Heart right ventricle (tissue), 16 donors: ENCODE measurements around the gene ADAMTS12. TPM values are rescaled to one million over a fixed set of nuclear protein-coding genes. Genes with fewer than 3 reads are reported as not detected.

ENCODE experiments used
- ATAC-seq, 8 donors: fragments of 200-7000 bp; cut with Tn5 transposase; one replicate each; pipeline ENCODE4 v1.9.1; 2020; ENCODE audit warnings: mild to moderate bottlenecking in 8 of 8, moderate library complexity in 8 of 8, moderate number of reproducible peaks in 1 of 8
- DNase-seq, 2 donors: peaks; one replicate each; pipeline ENCODE4 v3.0.0-alpha.2; 2020
- H3K27ac ChIP-seq, 10 donors: fragments of 200-600 bp; sonication (generic) in 2 of 10; one replicate each; pipeline versions ENCODE4 v1.5.0 to v1.8.0; 2020 to 2022; ENCODE audit warnings: mild to moderate bottlenecking in 3 of 10
- H3K27me3 ChIP-seq, 7 donors: fragments of 200-600 bp; one replicate each; pipeline ENCODE4 v1.8.0; 2021 to 2022; ENCODE audit warnings: mild to moderate bottlenecking in 2 of 7
- H3K36me3 ChIP-seq, 9 donors: fragments of 200-600 bp; sonication (generic) in 1 of 9; one replicate each; pipeline versions ENCODE4 v1.5.0 to v1.8.0; 2020 to 2022; ENCODE audit warnings: mild to moderate bottlenecking in 2 of 9
- H3K4me1 ChIP-seq, 9 donors: fragments of 200-600 bp; sonication (generic) in 1 of 9; one replicate each; pipeline versions ENCODE4 v1.5.0 to v1.8.0; 2020 to 2022; ENCODE audit warnings: mild to moderate bottlenecking in 4 of 9
- H3K4me3 ChIP-seq, 10 donors: fragments of 200-600 bp; sonication (generic) in 2 of 10; one replicate each; pipeline versions ENCODE4 v1.5.0 to v1.8.0; 2020 to 2022; ENCODE audit warnings: mild to moderate bottlenecking in 7 of 10, moderate library complexity in 2 of 10
- H3K9me3 ChIP-seq, 11 donors: fragments of 200-600 bp in 10 of 11; sonication (generic) in 2 of 11; one replicate each; pipeline versions ENCODE4 v1.5.0 to v1.8.0; 2013 to 2022; ENCODE audit warnings: mild to moderate bottlenecking in 2 of 11, control low read depth in 1 of 11, moderate library complexity in 1 of 11
- WGBS, 2 donors: extraction: QIAGEN DNeasy Blood & Tissue Kit; methylation state at CpG; one replicate each; pipeline ENCODE4 v1.1.7; 2013; ENCODE audit warnings: inconsistent platforms in 1 of 2; 5-methylcytosine and 5-hydroxymethylcytosine counted together
- intact Hi-C, 10 donors: fragments of 100-400 bp; cut with DNase I; formaldehyde crosslinking; loops; one replicate each; pipeline versions ENCODE4 v1.11.1 to v1.14.2; 2022
- polyA plus RNA-seq, 2 donors: library from polyadenylated mRNA; stranded (reverse); fragments of 200-250 nt; gene quantifications; one replicate each; pipeline ENCODE4 v1.2.3, GENCODE V29; 2013
- total RNA-seq, 10 donors: library from RNA; stranded (reverse); fragmentation: NEBNext Ultra II Directional in 3 of 10; extraction: Animal tissue kit (Norgen Biotek cat#: 25700) in 3 of 10; gene quantifications; one replicate each; pipeline versions ENCODE4 v1.2.1 to v1.2.4, GENCODE V29; 2021 to 2023
- TF ChIP-seq, protein P1 (sequence below), 9 donors: fragments of 200-600 bp; sonication (generic) in 2 of 9; IDR thresholded peaks; one replicate each; pipeline versions ENCODE4 v1.5.0 to v1.8.0; 2021 to 2022; ENCODE audit warnings: antibody characterized with exemption in 9 of 9, mild to moderate bottlenecking in 5 of 9, moderate library complexity in 1 of 9
- donor health status: Arrhythmogenic right ventricular cardiomyopathy.
- donor health status: ischemic (EF 13 %, LVEDD 7.1; RV severe dilation, severe dysfunction).
- donor health status: healthy with polysubstance abuse.
- donor health status: DM: no; HTN: yes; CAD: no.
- donor health status: DM: no; HTN: no; CAD: no.
- donor health status: ischemic (EF 25% LVEDD 6.9; RV normal size, moderate dysfunction).
- donor health status: ischemic (EF 25% LVEDD 5.7; RV mildly dilated, moderate dysfunction).
- donor health status: healthy.
- donor health status: DM: yes; HTN: yes; CAD: no.
- donor health status: Ischemic cardiomyopathy.
- donor health status: ischemic (EF 35%, LVEDD 5.7; RV mildly dilated, moderate dysfunction).
- donor health status: nonischemic (EF 11% LVEDD 7.7; RV severe dilation, severe dysfunction).
- donor health status: DM: yes; HTN: yes; CAD: no.
- donor health status: PGD.
- donor health status: ischemic (EF 29% LVEDD 5.4; RV normal size, mild dysfunction).
- donor health status: nonischemic (EF 23%, LVEDD 6.1; RV moderate dilation, normal function).

The ADAMTS12 gene
- total and polyA plus RNA-seq, 12 donors = 0.37 to 3.7 (median 1.3) TPM

DNA sequence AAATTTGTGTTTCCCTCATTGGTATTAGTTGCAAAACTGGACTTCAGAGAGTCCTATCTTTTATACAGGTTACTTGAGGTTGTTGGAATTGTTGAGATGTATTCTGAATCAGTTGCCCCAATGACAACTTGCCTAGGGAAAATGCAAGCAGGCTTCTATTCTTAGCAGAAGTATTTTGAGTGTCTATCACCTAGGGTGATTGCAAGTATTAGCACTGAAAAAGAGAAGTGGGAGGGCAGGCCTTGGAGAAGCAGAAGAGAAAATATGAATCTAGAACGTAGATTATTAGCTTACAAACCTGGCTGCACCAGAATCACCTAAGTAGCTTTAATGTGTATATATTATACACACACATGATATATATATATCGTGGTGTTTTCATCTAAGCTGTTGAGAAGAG lies 43.2 kb downstream of the ADAMTS12 start:
- Histone ChIP-seq H3K4me3 (no peak overlapping the region), H3K9me3 (no peaks in the 10 kb centered on the region), H3K36me3 (no peaks in the 10 kb centered on the region), H3K27ac (no peak overlapping the region), H3K4me1 (peaks cover 0 to 30% (median 14%) of the 10 kb centered on the region in 9 donors), H3K27me3 (no peaks in the 10 kb centered on the region)
- TF ChIP-seq, protein P1, sequence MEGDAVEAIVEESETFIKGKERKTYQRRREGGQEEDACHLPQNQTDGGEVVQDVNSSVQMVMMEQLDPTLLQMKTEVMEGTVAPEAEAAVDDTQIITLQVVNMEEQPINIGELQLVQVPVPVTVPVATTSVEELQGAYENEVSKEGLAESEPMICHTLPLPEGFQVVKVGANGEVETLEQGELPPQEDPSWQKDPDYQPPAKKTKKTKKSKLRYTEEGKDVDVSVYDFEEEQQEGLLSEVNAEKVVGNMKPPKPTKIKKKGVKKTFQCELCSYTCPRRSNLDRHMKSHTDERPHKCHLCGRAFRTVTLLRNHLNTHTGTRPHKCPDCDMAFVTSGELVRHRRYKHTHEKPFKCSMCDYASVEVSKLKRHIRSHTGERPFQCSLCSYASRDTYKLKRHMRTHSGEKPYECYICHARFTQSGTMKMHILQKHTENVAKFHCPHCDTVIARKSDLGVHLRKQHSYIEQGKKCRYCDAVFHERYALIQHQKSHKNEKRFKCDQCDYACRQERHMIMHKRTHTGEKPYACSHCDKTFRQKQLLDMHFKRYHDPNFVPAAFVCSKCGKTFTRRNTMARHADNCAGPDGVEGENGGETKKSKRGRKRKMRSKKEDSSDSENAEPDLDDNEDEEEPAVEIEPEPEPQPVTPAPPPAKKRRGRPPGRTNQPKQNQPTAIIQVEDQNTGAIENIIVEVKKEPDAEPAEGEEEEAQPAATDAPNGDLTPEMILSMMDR (IDR thresholded peaks at IDR 0.05) = no peak
- intact Hi-C loops = no loop called here
- WGBS, 2 donors = 68 to 76% methylated on average over 2 of the region's 2 CpGs
- DNase-seq (no peak), ATAC-seq (no peak)

DNA sequence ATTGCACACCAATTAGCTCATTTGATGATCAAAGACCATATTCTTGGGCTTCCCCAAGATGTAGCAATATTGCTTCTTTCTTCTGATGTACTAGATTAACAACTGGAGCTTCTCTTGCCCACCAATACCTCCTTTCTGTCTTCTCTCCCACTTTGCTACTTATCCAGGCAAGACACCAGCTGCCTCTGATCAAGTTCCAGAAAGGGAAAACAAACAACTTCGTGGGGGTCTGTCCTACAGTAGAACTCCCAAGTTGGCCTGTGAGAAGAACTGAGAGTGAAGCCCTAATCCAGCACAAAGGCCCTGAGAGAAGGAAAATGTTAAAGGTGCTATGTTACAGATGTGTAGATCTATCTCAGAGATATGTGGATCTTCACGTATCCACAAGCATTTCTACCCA lies 44.9 kb downstream of the ADAMTS12 start:
- H3K4me3 ChIP-seq = no peak overlapping the region
- intact Hi-C loops = no loop called here
- WGBS, 2 donors = 60 to 71% methylated on average over 2 of the region's 2 CpGs
- no peaks in the 10 kb centered on the region for H3K9me3 ChIP-seq
- peaks cover 0 to 16% (median 5%) of the 10 kb centered on the region in 9 donors for H3K4me1 ChIP-seq
- no peaks in the 10 kb centered on the region for H3K27me3 ChIP-seq
- H3K27ac ChIP-seq = no peak overlapping the region
- no peaks in the 10 kb centered on the region for H3K36me3 ChIP-seq
- ATAC-seq (no peak), DNase-seq (no peak)
- TF ChIP-seq, protein P1 (IDR thresholded peaks at IDR 0.05) = no peak

DNA sequence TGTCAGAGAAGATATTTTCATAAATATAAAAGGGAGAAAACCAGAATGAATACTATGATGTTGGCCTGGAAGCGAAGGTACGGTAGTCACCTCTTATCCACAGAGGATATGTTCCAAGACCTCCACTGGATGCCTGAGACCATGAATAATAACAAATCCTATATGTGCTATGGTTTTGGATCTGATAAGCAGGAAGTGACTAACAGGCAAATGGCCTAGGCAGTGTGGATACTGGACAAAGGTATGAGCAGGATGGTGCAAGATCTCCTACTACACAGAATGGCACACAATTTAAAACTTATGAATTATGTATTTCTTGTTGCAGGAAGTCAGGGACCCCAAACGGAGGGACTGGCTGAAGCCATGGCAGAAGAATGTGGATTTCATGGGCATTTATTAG lies 48.2 kb downstream of the ADAMTS12 start:
- ATAC-seq (no peak), DNase-seq (no peak)
- H3K9me3 ChIP-seq = no peaks in the 10 kb centered on the region
- H3K27me3 ChIP-seq = no peaks in the 10 kb centered on the region
- 85 to 90% methylated on average over 3 of the region's 3 CpGs for WGBS, 2 donors
- H3K4me1 ChIP-seq = peaks cover 0 to 18% (median 0%) of the 10 kb centered on the region in 9 donors
- no peaks in the 10 kb centered on the region for H3K36me3 ChIP-seq
- H3K4me3 ChIP-seq = no peak overlapping the region
- TF ChIP-seq, protein P1 (IDR thresholded peaks at IDR 0.05) = no peak
- intact Hi-C loops = no loop called here
- H3K27ac ChIP-seq = no peak overlapping the region

DNA sequence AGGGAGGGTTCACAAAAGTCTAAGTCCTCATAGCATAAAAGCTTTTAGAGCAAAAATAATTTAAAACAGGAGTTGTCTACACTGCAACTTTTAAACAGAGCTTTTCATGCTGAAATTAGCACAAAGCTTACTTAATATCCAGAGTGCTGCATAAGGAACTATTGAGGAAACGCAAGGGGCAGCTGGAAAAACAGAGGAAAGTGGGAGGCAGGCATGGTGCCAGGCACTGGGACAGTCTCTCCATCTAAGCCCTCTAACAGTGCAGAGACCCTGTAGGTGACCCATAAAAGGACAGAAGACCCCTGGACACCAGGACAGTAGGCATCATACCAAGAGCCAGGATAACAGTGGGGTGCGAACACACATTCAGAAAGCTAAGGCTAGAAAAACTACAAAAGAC lies 49.3 kb downstream of the ADAMTS12 start:
- H3K36me3 ChIP-seq = no peaks in the 10 kb centered on the region
- H3K4me1 ChIP-seq = peaks cover 0 to 18% (median 0%) of the 10 kb centered on the region in 9 donors
- TF ChIP-seq, protein P1 (IDR thresholded peaks at IDR 0.05) = no peak
- no peaks in the 10 kb centered on the region for H3K27me3 ChIP-seq
- no peak overlapping the region for H3K4me3 ChIP-seq
- 86 to 87% methylated on average over 2 of the region's 2 CpGs for whole genome bisulfite sequencing, 2 donors
- DNase-seq (no peak), ATAC-seq (no peak)
- H3K27ac ChIP-seq = no peak overlapping the region
- intact Hi-C loops = no loop called here
- no peaks in the 10 kb centered on the region for H3K9me3 ChIP-seq
